K562 (cell line): ENCODE data around the gene ZW10.

ENCODE experiments used
- GTF2A2 ChIP-seq: IDR thresholded peaks from 2 replicates; pipeline ENCODE4 v1.6.1; 2016; ENCODE audit warnings: mild to moderate bottlenecking, missing genetic modification characterization, missing compliant biosample characterization
- ZFX ChIP-seq: sonication (generic); formaldehyde crosslinking; IDR thresholded peaks from 2 replicates; pipeline ENCODE4 v1.8.0; 2022; ENCODE audit warnings: mild to moderate bottlenecking, missing genetic modification reagents, moderate library complexity
- TF ChIP-seq, protein P1 (sequence below), 2 experiments: fragments of 450-650 bp; formaldehyde crosslinking in 1 of 2; IDR thresholded peaks; 2 replicates each; pipeline versions ENCODE4 v1.4.0 to v1.6.1; 2014 to 2020; ENCODE audit warnings: mild to moderate bottlenecking in 2 of 2, borderline replicate concordance in 1 of 2, low read depth in 1 of 2

DNA sequence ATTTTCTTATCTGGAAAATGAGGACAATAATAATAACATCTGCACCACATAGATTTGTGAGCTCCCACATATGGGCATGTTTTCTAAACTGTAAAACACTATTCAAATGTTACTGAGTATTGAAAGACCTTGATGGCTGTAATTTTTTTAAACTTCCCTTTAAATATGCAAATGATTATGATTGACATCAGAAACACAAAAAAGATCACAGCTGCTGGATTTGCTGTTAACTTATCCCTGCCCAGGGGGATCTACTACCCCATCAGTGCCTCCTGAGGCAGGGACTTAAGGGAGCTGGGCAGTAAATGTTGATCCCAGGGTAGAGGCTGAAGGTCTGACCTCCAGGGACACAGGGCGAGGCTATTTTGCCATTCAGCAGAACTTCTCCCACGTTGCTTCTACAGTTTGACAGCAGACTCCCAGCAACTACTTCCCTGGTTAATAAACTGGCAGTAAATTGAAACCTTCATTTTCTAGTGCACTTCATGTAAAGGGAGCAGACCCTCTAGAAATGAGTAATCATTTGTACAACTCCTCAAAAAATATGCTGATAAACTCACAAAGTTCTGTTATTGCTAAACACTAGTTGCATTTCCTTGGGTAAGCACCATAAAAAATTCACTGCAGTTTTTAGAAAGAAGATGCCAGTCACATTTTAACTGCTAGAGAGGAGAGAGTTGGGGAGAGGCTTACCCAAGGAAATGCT lies 87.7 kb downstream of the ZW10 start:
- TF ChIP-seq GTF2A2: no peak
- no peak for TF ChIP-seq ZFX
- TF ChIP-seq, protein P1, sequence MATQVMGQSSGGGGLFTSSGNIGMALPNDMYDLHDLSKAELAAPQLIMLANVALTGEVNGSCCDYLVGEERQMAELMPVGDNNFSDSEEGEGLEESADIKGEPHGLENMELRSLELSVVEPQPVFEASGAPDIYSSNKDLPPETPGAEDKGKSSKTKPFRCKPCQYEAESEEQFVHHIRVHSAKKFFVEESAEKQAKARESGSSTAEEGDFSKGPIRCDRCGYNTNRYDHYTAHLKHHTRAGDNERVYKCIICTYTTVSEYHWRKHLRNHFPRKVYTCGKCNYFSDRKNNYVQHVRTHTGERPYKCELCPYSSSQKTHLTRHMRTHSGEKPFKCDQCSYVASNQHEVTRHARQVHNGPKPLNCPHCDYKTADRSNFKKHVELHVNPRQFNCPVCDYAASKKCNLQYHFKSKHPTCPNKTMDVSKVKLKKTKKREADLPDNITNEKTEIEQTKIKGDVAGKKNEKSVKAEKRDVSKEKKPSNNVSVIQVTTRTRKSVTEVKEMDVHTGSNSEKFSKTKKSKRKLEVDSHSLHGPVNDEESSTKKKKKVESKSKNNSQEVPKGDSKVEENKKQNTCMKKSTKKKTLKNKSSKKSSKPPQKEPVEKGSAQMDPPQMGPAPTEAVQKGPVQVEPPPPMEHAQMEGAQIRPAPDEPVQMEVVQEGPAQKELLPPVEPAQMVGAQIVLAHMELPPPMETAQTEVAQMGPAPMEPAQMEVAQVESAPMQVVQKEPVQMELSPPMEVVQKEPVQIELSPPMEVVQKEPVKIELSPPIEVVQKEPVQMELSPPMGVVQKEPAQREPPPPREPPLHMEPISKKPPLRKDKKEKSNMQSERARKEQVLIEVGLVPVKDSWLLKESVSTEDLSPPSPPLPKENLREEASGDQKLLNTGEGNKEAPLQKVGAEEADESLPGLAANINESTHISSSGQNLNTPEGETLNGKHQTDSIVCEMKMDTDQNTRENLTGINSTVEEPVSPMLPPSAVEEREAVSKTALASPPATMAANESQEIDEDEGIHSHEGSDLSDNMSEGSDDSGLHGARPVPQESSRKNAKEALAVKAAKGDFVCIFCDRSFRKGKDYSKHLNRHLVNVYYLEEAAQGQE (IDR thresholded peaks at IDR 0.05; ENCODE audit: borderline replicate concordance): no peak
- TF ChIP-seq, protein P1 (CRISPR knock-in tag; IDR thresholded peaks at IDR 0.05; ENCODE audit: low read depth): no peak
